K562 (cell line): ENCODE results near the gene TJAP1. TPM values are rescaled to one million over a fixed set of nuclear protein-coding genes. Genes with fewer than 3 reads are reported as not detected.

Experiments
- ATAC-seq: fragments of 200-7000 bp; cut with Tn5 transposase; 3 replicates; pipeline ENCODE4 v1.9.1; 2020; ENCODE audit warnings: moderate library complexity
- BruUV-seq: library from RNA; stranded (reverse); fragments of 400-500 nt; replicated peaks from 2 replicates; lab custom pipeline; 2021; lab: Mats Ljungman, UMichigan
- CTCF ChIA-PET: fragments of 300-600 bp; formaldehyde crosslinking; extraction: SDS; loops from one replicate; lab custom pipeline; 2021; ENCODE audit warnings: low intra/inter-chr PET ratio; lab: Yijun Ruan, JAX
- POLR2A ChIA-PET: fragments of 300-600, 350-650 bp; sonication (Branson Sonifier 250); formaldehyde crosslinking; extraction: SDS; loops from one replicate; lab custom pipeline; 2021; ENCODE audit warnings: antibody characterized with exemption, inconsistent platforms; lab: Yijun Ruan, JAX
- DNase-seq, 4 experiments: peaks; one replicate each; pipeline versions ENCODE4 v3.0.0 to v3.0.0-alpha.2; 2011 to 2018; ENCODE audit warnings: low spot score in 3 of 4, mixed read lengths in 3 of 4; ENCODE audit errors: extremely low read depth in 1 of 4
- FAIRE-seq: peaks from 2 replicates; lab custom pipeline; 2011; peaks lifted over from hg19 to GRCh38; lab: Jason Lieb, UNC
- H2AFZ ChIP-seq: 2 replicates; pipeline ENCODE4 v1.6.0; 2011; ENCODE audit warnings: low read depth, low read length, control low read depth, inconsistent platforms
- H3K27ac ChIP-seq: fragments of 200-600 bp; 3 replicates; pipeline ENCODE4 v1.8.0; 2011; ENCODE audit warnings: low read depth, mild to moderate bottlenecking, control low read depth, inconsistent platforms, low read length, moderate library complexity, mixed read lengths; ENCODE audit errors: extremely low read depth
- H3K27me3 ChIP-seq, 2 experiments: fragments of 300-600 bp in 1 of 2; 2 replicates in 1 of 2; 3 replicates in 1 of 2; pipeline versions ENCODE4 v1.6.0 to v1.8.0; 2011; ENCODE audit warnings: inconsistent platforms in 2 of 2, low read length in 2 of 2, mild to moderate bottlenecking in 1 of 2, mixed read lengths in 1 of 2, moderate library complexity in 1 of 2; ENCODE audit not compliant: control insufficient read depth in 2 of 2, insufficient read depth in 2 of 2
- H3K36me3 ChIP-seq: fragments of 300-600 bp; 3 replicates; pipeline ENCODE4 v1.8.0; 2011; ENCODE audit warnings: mild to moderate bottlenecking, low read length, inconsistent platforms; ENCODE audit not compliant: control insufficient read depth, insufficient read depth
- H3K4me1 ChIP-seq, 2 experiments: fragments of 200-600 bp in 1 of 2; replicated peaks in 1 of 2; 2 replicates in 1 of 2; 3 replicates in 1 of 2; pipeline versions ENCODE4 v1.5.1 to v1.8.0; 2011; ENCODE audit warnings: inconsistent platforms in 2 of 2, low read length in 2 of 2, mild to moderate bottlenecking in 1 of 2, mixed read lengths in 1 of 2, moderate library complexity in 1 of 2; ENCODE audit not compliant: control insufficient read depth in 2 of 2, insufficient read depth in 2 of 2
- H3K4me2 ChIP-seq: 2 replicates; pipeline ENCODE4 v1.6.1; 2011; ENCODE audit warnings: low read length, control low read depth, inconsistent platforms, mixed read lengths; ENCODE audit not compliant: insufficient read depth
- H3K4me3 ChIP-seq: fragments of 200-600 bp; sonication (generic), shearing (Covaris generic); 2 replicates; pipeline ENCODE4 v1.5.1; 2016; ENCODE audit warnings: control low read depth, inconsistent platforms
- H3K79me2 ChIP-seq: fragments of 200-600 bp; 3 replicates; pipeline ENCODE4 v1.8.0; 2011; ENCODE audit warnings: low read length, inconsistent platforms; ENCODE audit not compliant: control insufficient read depth, insufficient read depth
- H3K9ac ChIP-seq, 2 experiments: 2 replicates each; pipeline versions ENCODE4 v1.6.0 to v1.6.1; 2011; ENCODE audit warnings: low read depth in 2 of 2, low read length in 2 of 2, control low read depth in 1 of 2, inconsistent platforms in 1 of 2, mild to moderate bottlenecking in 1 of 2, mixed read lengths in 1 of 2; ENCODE audit not compliant: insufficient read depth in 1 of 2
- H3K9me1 ChIP-seq: one replicate; pipeline ENCODE4 v1.6.0; 2011; ENCODE audit warnings: inconsistent platforms, mild to moderate bottlenecking, low read length, moderate library complexity; ENCODE audit not compliant: control insufficient read depth, insufficient read depth
- H3K9me3 ChIP-seq: replicated peaks from 2 replicates; pipeline ENCODE4 v1.5.1; 2011; ENCODE audit warnings: low read depth, low read length, inconsistent platforms; ENCODE audit not compliant: control insufficient read depth, insufficient read depth
- H4K20me1 ChIP-seq: replicated peaks from 2 replicates; pipeline ENCODE4 v1.6.1; 2011; ENCODE audit warnings: low read length, inconsistent platforms, mixed read lengths; ENCODE audit not compliant: control insufficient read depth, insufficient read depth
- ARID1B ChIP-seq: fragments of 450-650 bp; IDR thresholded peaks from 2 replicates; pipeline ENCODE4 v1.6.1; 2016; ENCODE audit warnings: antibody characterized with exemption, mild to moderate bottlenecking, inconsistent platforms
- CREM ChIP-seq: IDR thresholded peaks from 2 replicates; pipeline ENCODE4 v1.6.1; 2014; ENCODE audit warnings: antibody characterized with exemption, low read depth
- CXXC5 ChIP-seq: fragments of 250-450 bp; sonication (Bioruptor Pico); IDR thresholded peaks from 2 replicates; pipeline ENCODE4 v1.8.0; 2022; ENCODE audit warnings: inconsistent platforms, mild to moderate bottlenecking, moderate library complexity
- JUND ChIP-seq, 2 experiments: IDR thresholded peaks; 2 replicates in 1 of 2; 3 replicates in 1 of 2; pipeline ENCODE4 v1.6.1; 2011; ENCODE audit warnings: borderline replicate concordance in 2 of 2, low read depth in 2 of 2, low read length in 2 of 2, improper control_type of control experiment in 1 of 2, missing biosample characterization in 1 of 2, missing genetic modification characterization in 1 of 2, missing genetic modification reagents in 1 of 2
- L3MBTL2 ChIP-seq: fragments of 450-650 bp; IDR thresholded peaks from 2 replicates; pipeline ENCODE4 v1.6.1; 2016; ENCODE audit warnings: mild to moderate bottlenecking, moderate library complexity
- MEIS2 ChIP-seq: fragments of 450-650 bp; IDR thresholded peaks from 2 replicates; pipeline ENCODE4 v1.6.1; 2014; ENCODE audit warnings: mild to moderate bottlenecking; ENCODE audit not compliant: partially characterized antibody
- RCOR1 ChIP-seq, 2 experiments: IDR thresholded peaks; 2 replicates each; pipeline ENCODE4 v1.6.1; 2012; ENCODE audit warnings: low read depth in 2 of 2, low read length in 2 of 2, borderline replicate concordance in 1 of 2, improper control_type of control experiment in 1 of 2
- SOX6 ChIP-seq: fragments of 450-650 bp; IDR thresholded peaks from 2 replicates; pipeline ENCODE4 v1.6.1; 2014; ENCODE audit warnings: mild to moderate bottlenecking
- SPI1 ChIP-seq: IDR thresholded peaks from 2 replicates; pipeline ENCODE4 v1.6.1; 2011; ENCODE audit warnings: low read depth, low read length, control low read depth, borderline replicate concordance
- TCF3 ChIP-seq: sonication (generic); formaldehyde crosslinking; IDR thresholded peaks from 2 replicates; pipeline ENCODE4 v1.4.0; 2020; ENCODE audit warnings: mild to moderate bottlenecking, missing genetic modification reagents
- TSC22D4 ChIP-seq: fragments of 450-650 bp; IDR thresholded peaks from 2 replicates; pipeline ENCODE4 v1.6.1; 2016; ENCODE audit warnings: missing genetic modification characterization, missing biosample characterization, control low read depth
- WGBS: fragments of 100-300 bp; shearing (Covaris generic); methylation state at CpG from one replicate; pipeline ENCODE4 v1.1.6; 2016; ENCODE audit warnings: low coverage, mixed read lengths; ENCODE audit not compliant: insufficient coverage; ENCODE audit errors: missing lambda C conversion rate; 5-methylcytosine and 5-hydroxymethylcytosine counted together
- in situ Hi-C: fragments of 300-500 bp; cut with MboI; formaldehyde crosslinking; loops from 4 replicates; pipeline ENCODE4 v1.15.0; 2018; ENCODE audit warnings: inconsistent platforms, mixed read lengths
- intact Hi-C: fragments of 100-400 bp; cut with micrococcal nuclease; formaldehyde crosslinking; loops from 2 replicates; pipeline ENCODE4 v1.14.2; 2022
- polyA plus RNA-seq, 8 experiments: library from polyadenylated mRNA; depleted of rRNA in 4 of 8; stranded (reverse) in 5 of 8; unstranded in 3 of 8; fragments of >200 nt; fragmentation: Nextera tagmentation in 2 of 8; fragmentation: Illumina TruSeq in 1 of 8; extraction: Ambion mirVana in 2 of 8; extraction: Trizol in 1 of 8; gene quantifications; 2 replicates each; pipeline versions ENCODE4 v1.2.1 to v1.2.3, GENCODE V29; 2011 to 2014; ENCODE audit warnings: inconsistent platforms in 1 of 8, missing spikeins in 1 of 8
- total RNA-seq, 7 experiments: library from RNA; depleted of rRNA in 6 of 7; stranded (reverse); fragments of >200 nt in 6 of 7; fragmentation: Illumina TruSeq in 2 of 7; extraction: Trizol in 2 of 7; gene quantifications; 2 replicates each; pipeline versions ENCODE4 v1.2.1 to v1.2.3, GENCODE V29; 2011 to 2021; ENCODE audit warnings: low replicate concordance in 1 of 7
- TF ChIP-seq, protein P1 (sequence below): fragments of 450-650 bp; IDR thresholded peaks from 2 replicates; pipeline ENCODE4 v1.6.1; 2016
- TF ChIP-seq, protein P2 (sequence below), 2 experiments: IDR thresholded peaks in 1 of 2; conservative IDR thresholded peaks in 1 of 2; 2 replicates each; pipeline ENCODE4 v1.6.1; 2016; ENCODE audit warnings: low read depth in 2 of 2, mild to moderate bottlenecking in 1 of 2, missing compliant biosample characterization in 1 of 2, missing genetic modification characterization in 1 of 2, moderate library complexity in 1 of 2
- TF ChIP-seq, protein P3 (sequence below): fragments of 450-650 bp; IDR thresholded peaks from one replicate; pipeline ENCODE4 v1.6.1; 2018; ENCODE audit warnings: mild to moderate bottlenecking, moderate library complexity; ENCODE audit not compliant: partially characterized antibody

TJAP1 gene
- total and polyA plus RNA-seq, 9 of the 15 experiments (the other 6 are each of a cell fraction or from before 2014, with no cell fraction given) = 0.06 to 35.8 (median 16.2) TPM

DNA sequence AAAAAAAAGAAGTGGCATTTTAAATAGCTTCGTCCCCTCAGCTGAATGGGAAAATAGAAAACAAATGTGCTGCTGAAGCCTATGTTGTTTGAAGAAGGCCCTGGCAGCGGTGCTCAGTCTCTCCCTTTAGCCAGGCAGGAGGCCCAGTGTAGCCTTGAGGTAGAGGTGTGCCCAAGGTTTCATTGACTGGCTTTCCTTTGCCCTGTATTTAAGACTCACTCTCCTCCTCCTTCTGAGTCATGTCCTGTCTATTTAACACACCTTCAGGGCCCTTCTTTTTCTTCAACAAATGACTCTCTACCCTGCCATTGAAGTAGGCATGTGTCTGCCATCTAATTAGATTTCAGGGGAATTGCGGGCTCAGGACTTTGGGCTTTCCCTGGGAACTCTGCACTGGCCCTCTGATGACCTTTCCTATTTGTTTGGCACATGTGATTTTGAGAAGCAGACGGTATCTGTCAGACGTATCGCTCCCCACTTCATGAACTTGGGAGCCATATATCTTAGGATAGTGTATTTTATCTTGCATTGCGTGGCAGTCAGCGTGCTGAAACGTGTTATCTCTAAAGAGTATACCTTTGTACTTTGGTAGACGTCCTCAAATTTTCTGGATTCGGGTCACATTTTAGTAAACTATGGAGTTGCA lies 4.3 kb downstream of the TJAP1 start:
- H3K9me1 ChIP-seq = peaks cover 3% of the 10 kb centered on the region
- in situ Hi-C loops = no loop called here
- intact Hi-C loops = no loop called here
- TF ChIP-seq RCOR1 (IDR thresholded peaks at IDR 0.05; ENCODE audit: borderline replicate concordance in 1 of 2, low read depth in 2 of 2, low read length in 2 of 2) (peak in 1 of 2 experiments; percentile 4; a peak in 1 of 4 replicates), L3MBTL2 (peak; percentile 27; the same call in 1 of the 2 replicates), JUND (IDR thresholded peaks at IDR 0.05; ENCODE audit: borderline replicate concordance, low read depth, low read length) (no peak), JUND (tag; IDR thresholded peaks at IDR 0.05; ENCODE audit: borderline replicate concordance, low read depth, low read length) (peak; percentile 34; the same call in 1 of the 3 replicates), TCF3 (CRISPR knock-in tag) (0 out of 2 replicates have a peak, but pooled peaks have one; percentile 11), TSC22D4 (tag) (no peak), ARID1B (peak; percentile 23; the same call in 1 of the 2 replicates), SOX6 (peak; percentile 37; the same call in 1 of the 2 replicates), SPI1 (no peak), CXXC5 (peak; percentile 68), CREM (0 out of 2 replicates have a peak, but pooled peaks have one; percentile 31), MEIS2 (peak; percentile 70)
- TF ChIP-seq, protein P1, sequence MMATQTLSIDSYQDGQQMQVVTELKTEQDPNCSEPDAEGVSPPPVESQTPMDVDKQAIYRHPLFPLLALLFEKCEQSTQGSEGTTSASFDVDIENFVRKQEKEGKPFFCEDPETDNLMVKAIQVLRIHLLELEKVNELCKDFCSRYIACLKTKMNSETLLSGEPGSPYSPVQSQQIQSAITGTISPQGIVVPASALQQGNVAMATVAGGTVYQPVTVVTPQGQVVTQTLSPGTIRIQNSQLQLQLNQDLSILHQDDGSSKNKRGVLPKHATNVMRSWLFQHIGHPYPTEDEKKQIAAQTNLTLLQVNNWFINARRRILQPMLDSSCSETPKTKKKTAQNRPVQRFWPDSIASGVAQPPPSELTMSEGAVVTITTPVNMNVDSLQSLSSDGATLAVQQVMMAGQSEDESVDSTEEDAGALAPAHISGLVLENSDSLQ = peak; percentile 51; the same call in 1 of the 2 replicates
- TF ChIP-seq, protein P2, sequence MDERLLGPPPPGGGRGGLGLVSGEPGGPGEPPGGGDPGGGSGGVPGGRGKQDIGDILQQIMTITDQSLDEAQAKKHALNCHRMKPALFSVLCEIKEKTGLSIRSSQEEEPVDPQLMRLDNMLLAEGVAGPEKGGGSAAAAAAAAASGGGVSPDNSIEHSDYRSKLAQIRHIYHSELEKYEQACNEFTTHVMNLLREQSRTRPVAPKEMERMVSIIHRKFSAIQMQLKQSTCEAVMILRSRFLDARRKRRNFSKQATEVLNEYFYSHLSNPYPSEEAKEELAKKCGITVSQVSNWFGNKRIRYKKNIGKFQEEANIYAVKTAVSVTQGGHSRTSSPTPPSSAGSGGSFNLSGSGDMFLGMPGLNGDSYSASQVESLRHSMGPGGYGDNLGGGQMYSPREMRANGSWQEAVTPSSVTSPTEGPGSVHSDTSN (CRISPR knock-in tag; IDR thresholded peaks at IDR 0.05; ENCODE audit: low read depth) = no peak
- TF ChIP-seq, protein P2 (tag; conservative IDR thresholded peaks at IDR 0.05; ENCODE audit: low read depth) = peak; percentile 61
- TF ChIP-seq, protein P3, sequence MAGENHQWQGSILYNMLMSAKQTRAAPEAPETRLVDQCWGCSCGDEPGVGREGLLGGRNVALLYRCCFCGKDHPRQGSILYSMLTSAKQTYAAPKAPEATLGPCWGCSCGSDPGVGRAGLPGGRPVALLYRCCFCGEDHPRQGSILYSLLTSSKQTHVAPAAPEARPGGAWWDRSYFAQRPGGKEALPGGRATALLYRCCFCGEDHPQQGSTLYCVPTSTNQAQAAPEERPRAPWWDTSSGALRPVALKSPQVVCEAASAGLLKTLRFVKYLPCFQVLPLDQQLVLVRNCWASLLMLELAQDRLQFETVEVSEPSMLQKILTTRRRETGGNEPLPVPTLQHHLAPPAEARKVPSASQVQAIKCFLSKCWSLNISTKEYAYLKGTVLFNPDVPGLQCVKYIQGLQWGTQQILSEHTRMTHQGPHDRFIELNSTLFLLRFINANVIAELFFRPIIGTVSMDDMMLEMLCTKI = no peak
- DNase-seq = no peak
- H3K27ac ChIP-seq = no peak overlapping the region
- peaks cover 0 to 19% of the 10 kb centered on the region in 2 experiments; a peak in 4 of 5 replicates for H3K4me1 ChIP-seq
- peak overlapping the region; percentile 10 to 40; a peak in 2 of 4 replicates for H3K9ac ChIP-seq
- H3K27me3 ChIP-seq = no peaks in the 10 kb centered on the region
- H3K36me3 ChIP-seq = peaks cover 11% of the 10 kb centered on the region; the same call in 2 of the 3 replicates
- BruUV-seq = no TSS peak
- WGBS = 25% methylated on average over 11 of the region's 11 CpGs
- H3K4me2 ChIP-seq = peak overlapping the region; percentile 49; the same call in 1 of the 2 replicates
- H3K79me2 ChIP-seq = peaks cover 23% of the 10 kb centered on the region
- CTCF ChIA-PET = interaction anchor here (0.7 kb wide), 1 partner anchor 10 kb away, joined by 3 read pairs; no protein-coding TSS in a partner anchor
- H2AFZ ChIP-seq = 0 out of 2 replicates have a peak overlapping the region, but pooled peaks have one; percentile 27
- POLR2A ChIA-PET = interaction anchor here (0.6 to 1.3 kb wide), 7 partner anchors 10 to 99 kb away, joined by 3 to 5 read pairs (median 4); no protein-coding TSS in a partner anchor
- peak; percentile 6; the same call in 2 of the 3 replicates for ATAC-seq
- H3K4me3 ChIP-seq = no peak overlapping the region
- H4K20me1 ChIP-seq = 0 out of 2 replicates have a peak, but pooled peaks cover 6% of the 10 kb centered on the region
- no peaks in the 10 kb centered on the region for H3K9me3 ChIP-seq
- peak; percentile 35 for FAIRE-seq
